ENCODE data around the gene ZRANB1.

The ZRANB1 gene

DNA sequence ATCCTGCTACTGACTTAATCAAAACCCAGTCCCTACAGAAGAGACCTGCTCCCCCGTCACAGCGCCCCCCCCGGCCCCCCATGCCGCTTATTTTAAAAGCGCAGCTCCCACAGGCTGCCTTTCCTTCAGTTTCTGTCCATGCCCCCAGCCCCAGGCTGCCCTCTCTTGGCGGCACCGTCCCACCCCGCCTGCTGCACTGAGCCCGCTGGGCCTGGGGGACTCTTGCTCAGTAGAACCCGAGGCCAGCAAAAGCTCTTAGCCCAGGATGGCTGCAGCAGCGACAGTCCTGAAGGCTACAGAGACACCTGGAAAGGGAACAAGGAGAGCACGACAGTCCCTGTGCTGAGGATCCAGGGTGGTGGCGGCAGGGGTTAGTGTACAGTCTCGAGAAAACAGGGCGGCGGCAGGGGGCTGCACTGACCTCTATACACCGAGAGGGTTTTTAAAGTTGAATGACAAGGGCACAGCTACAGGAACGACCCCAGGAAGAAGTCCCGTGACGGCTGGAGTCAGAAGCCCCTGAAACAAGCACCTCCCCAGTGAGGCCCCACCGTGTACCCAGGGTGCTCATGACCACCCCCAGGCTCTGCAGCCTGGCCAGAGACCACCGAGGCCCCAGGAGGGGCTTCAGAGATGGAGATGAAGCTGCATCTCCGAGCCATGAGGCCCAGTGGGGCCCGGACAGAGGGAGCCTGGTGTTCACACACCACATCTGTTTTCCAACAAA lies 54.4 kb downstream of the ZRANB1 start:
- DNase-seq = no peak

- DNase-seq = no peak
These were observed 54.9 kb downstream of the ZRANB1 start for GRCh38 chr10:124996854-124997215.

DNA sequence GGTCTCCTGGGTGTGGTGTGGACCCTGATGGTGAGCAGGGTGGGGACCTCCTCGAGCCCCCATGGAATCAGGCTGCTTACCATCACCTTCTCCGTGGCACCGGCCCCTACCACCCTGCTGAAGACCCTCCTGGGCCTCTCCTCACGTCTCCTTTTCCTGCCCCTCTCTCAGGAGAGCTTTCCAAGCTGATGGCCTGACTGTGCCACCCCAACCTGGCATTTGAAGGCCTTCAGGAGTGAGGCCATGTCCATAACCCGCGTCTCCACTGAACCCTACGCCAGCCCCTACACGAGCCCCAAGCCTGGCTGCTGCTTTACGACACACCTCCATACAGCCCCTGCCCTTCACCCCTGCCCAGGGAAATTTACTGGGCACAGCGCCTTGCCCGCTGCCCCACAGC lies 55.4 kb downstream of the ZRANB1 start:
- DNase-seq = no peak

DNA sequence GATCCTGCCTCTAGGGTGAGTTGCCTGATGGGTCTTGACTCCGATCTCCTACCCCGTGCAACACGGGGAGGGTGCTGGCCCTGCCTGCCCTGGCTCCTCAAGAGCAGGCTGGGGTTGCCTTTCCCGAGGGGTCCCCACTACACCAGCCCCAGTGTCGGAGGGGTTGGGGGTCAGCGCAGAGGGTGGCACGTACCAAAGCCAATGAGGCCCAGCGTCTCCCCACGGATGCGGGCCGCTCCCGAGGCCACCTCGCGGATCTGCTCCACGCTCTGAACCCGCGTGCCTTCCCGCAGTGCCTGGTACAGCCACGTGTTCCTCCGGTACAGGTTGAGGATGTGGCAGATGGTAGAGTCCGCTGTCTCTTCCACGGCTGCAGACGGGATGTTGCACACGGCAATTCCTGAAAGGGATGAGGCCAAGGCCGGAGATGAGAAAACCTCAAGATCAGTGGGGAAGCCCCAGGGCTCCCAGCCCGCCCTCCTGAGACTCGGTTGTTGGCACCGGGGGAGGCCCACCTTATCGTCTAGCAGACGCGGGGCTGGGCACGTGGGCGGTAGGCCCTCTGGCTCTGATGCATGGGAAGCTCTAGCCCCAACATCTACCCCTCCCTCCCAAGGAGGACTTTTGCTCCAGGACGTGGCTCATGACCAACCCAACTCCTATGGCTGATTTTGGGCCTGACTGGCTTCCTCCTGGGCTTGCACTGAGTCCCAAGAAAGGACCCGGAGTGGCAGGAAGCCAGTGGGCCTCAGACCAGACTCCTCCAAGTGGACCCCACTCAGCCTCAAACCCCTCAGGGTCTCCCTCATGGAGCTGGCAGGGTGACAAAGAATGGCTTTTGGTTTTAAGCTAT lies 56.1 kb downstream of the ZRANB1 start:
- no peak for DNase-seq

- DNase-seq = no peak
These were observed 56.8 kb downstream of the ZRANB1 start for GRCh38 chr10:124998624-124999291.

- DNase-seq = no peak
These were observed 57.8 kb downstream of the ZRANB1 start for GRCh38 chr10:124999433-125000365.

GRCh38 chr10:125000366-125001312 lies 58.7 kb downstream of the ZRANB1 start:
- peak; percentile 87 for DNase-seq

- no peak for DNase-seq
These were observed 59.6 kb downstream of the ZRANB1 start for GRCh38 chr10:125001313-125002046.

GRCh38 chr10:125002047-125002422 lies 60.1 kb downstream of the ZRANB1 start:
- no peak for DNase-seq

DNA sequence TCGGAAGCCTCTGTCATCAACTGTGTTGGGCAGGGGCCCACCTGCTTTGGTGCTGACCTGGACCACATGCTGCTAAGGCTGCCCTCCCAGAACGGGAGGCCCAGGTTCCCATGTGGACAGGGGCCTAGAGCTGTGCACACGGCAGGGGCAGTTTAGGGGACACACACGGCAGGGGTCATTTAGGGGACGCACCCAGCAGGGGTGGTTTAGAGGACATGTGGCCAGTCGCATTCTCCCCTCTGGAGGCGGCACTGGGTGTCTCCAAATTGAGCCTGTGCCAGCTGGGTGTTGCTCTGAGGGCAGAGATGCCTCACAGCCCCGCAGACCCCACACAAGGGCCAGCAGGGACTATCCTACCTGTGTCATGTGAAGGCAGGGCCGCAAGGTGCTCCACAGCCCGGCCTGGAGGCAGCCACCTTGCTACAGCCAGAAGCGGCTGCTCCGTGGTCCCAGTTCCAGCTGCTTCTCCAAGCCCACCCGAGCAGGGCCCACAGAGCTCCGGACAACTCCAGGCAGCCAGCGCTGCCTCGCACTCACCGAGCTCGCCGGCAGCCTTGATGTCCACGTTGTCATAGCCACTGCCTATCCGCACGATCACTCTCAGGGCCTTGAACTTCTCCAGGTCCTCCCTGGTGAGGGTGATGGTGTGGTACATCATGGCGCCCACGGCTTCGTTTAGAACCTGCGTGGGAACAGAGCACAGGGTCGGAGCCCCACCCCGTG lies 60.7 kb downstream of the ZRANB1 start:
- DNase-seq = no peak

- DNase-seq = no peak
These were observed 61.4 kb downstream of the ZRANB1 start for GRCh38 chr10:125003146-125003900.

GRCh38 chr10:125003901-125004467 lies 62.1 kb downstream of the ZRANB1 start:
- no peak for DNase-seq

DNA sequence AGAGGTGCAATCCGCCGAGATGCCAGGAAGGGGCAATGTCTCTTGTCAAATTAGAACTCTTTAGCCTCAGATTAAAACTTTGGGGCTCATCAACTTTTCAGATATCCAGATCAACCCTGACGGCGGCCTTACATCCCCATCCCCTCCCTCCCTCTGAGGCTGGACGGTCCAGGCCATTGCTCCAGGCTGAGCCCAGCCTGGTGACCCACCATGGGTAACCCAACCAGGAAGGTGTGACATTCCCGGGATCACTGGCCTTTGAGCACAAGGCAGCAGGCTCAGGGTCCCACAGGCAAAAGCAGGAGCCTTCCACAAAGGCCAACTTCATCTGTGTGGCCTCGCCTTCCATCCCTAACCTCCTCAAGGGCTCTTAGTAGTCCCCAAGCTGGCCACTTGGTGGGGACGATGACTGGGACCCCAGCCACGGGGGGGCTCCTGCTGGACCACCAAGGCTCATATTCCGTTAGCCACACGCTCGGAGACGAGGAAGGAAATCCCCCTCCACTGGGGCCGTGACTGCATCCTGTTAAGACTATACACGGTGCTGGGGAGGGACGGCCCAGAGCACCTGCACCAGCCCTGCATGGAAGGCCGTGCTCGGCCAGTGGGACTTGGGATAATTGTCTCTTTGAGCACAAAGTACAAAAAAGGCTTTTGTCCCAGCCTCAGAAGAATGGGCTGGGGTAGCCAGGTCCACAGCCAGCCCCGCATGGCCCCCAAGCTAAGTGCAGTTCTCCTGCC lies 62.8 kb downstream of the ZRANB1 start:
- DNase-seq = no peak

- DNase-seq = no peak
These were observed 63.6 kb downstream of the ZRANB1 start for GRCh38 chr10:125005312-125006187.

GRCh38 chr10:125006188-125006680 lies 64.3 kb downstream of the ZRANB1 start:
- no peak for DNase-seq

DNA sequence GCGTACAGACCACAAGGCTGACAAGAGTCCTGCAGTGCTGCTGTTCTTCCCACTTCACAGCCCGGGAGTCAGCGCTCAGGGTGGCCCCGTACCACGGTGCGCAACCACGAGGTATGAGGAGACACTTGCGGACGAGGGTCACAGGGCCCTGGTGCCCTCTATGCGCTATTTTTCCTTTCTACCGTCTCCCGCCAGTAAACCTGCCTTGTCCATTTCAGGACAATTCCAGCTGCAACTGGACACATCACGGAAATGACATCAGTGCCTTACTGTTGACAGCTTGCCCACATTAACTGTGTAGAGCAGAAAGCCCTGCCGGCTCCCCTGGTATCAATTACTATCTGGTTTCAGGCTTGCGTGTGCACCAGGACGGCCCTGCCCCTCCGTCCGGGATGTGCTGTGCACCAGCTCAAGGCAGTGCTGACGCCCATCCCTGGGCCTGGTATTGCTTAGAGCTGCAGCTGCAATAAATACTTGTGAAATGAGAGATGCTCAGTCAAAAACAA lies 65.1 kb downstream of the ZRANB1 start:
- DNase-seq = no peak

DNA sequence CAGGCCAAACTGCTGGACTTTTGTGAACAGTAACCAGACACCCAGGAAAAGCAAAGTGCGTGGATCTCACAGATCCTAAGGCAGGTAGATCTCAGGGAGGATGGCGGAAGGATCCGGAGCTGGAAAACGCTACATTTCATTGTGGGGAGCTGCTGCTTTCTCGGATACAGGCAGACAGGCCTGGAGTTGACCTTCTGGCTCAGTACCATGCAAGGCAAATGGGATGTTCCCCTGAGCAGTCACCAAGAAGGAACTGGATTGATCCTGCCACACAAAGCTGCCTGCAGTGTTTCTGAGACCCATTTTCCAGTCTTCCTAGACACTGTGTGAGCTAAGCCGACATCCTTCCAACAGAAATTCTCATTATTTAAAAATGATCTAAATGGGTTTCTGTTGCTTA lies 65.5 kb downstream of the ZRANB1 start:
- DNase-seq = no peak

Measured in retina (tissue), 1 donor.